ENCODE results near the gene GNAZ. TPM values are rescaled to one million over a fixed set of nuclear protein-coding genes. Genes with fewer than 3 reads are reported as not detected.

GNAZ gene
- total RNA-seq, 2 experiments from 2014 or later, result 1.1 to 1.5 TPM

DNA sequence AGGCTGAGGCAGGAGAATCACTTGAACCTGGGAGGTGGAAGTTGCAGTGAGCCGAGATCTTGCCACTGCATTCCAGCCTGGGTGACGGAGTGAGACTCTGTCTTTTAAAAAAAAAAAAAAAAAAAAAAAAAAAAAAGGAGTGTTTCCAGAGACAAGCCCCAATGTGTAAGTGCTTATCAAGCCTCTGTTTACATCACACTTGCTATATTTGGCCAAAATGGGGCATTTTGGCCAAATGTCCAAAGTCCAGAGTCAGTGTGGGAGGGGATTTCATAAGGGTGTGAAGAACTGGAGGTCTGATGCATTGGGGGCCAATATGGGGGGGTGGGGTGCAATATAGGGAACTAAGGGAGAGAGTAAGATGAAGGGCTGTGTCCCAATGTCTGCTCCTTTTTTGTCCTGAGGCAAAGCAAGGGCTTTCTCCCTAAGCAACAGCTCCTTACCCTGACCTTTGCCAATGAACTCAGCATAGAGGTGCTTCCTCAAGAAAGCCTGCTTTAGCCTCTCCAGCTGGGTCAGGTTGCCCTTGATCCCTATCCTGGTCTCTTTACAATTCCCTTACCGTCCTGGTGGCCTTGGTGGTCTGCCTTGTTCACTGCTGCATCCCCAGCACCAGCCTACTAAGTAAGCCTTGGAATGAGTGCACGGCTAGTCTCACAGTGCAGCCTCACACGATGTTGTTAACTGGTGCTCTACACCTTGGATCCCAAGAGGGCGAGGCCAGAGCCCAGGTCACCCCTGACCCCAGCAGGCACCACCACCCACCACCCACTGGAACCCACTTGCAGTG lies 95.9 kb downstream of the GNAZ start:
- Mint-ChIP-seq H3K9me3 (ENCODE audit: low read depth) (no peaks in the 10 kb centered on the region), H3K36me3 (ENCODE audit: low read depth) (no peaks in the 10 kb centered on the region), H3K4me3 (no peak overlapping the region), H3K4me1 (no peaks in the 10 kb centered on the region), H3K27ac (no peak overlapping the region), H3K27me3 (no peaks in the 10 kb centered on the region)
- CTCF ChIA-PET, result interaction anchor here (0.8 kb wide), 1 partner anchor 8 kb away, joined by 3 read pairs; no protein-coding TSS in a partner anchor
- intact Hi-C loops (cut with DNase I, micrococcal nuclease), result no loop called here
- DNase-seq (no peak), ATAC-seq (no peak)
- POLR2A ChIA-PET, result no interaction called here

- intact Hi-C loops (cut with DNase I, micrococcal nuclease), result no loop called here
- ATAC-seq, result no peak
- Mint-ChIP-seq H3K27me3 (no peaks in the 10 kb centered on the region), H3K4me3 (no peak overlapping the region), H3K36me3 (ENCODE audit: low read depth) (no peaks in the 10 kb centered on the region), H3K27ac (no peak overlapping the region), H3K4me1 (no peaks in the 10 kb centered on the region), H3K9me3 (ENCODE audit: low read depth) (no peaks in the 10 kb centered on the region)
- ChIA-PET CTCF (interaction anchor here (1.1 kb wide), 1 partner anchor 22 kb away, joined by 3 read pairs; the partner anchor contains the start of gene RAB36), POLR2A (no interaction called here)
- no peak for DNase-seq
These were observed 96.7 kb downstream of the GNAZ start for GRCh38 chr22:23166841-23167616.

GRCh38 chr22:23168391-23169042 lies 98.2 kb downstream of the GNAZ start:
- no peaks in the 10 kb centered on the region for H3K36me3 Mint-ChIP-seq (ENCODE audit: low read depth)
- DNase-seq, result no peak
- CTCF ChIA-PET, result interaction anchor here (0.7 to 1.1 kb wide), 2 partner anchors 23 to 150 kb away, joined by 3 read pairs; partner anchors contain the start of gene RAB36
- no peaks in the 10 kb centered on the region for H3K27me3 Mint-ChIP-seq
- H3K4me3 Mint-ChIP-seq, result no peak overlapping the region
- no peak for ATAC-seq
- intact Hi-C loops (cut with DNase I, micrococcal nuclease), result no loop called here
- no peaks in the 10 kb centered on the region for H3K4me1 Mint-ChIP-seq
- no peak overlapping the region for H3K27ac Mint-ChIP-seq
- no peaks in the 10 kb centered on the region for H3K9me3 Mint-ChIP-seq (ENCODE audit: low read depth)
- POLR2A ChIA-PET, result no interaction called here

- no peak for DNase-seq
- H3K9me3 Mint-ChIP-seq (ENCODE audit: low read depth), result no peaks in the 10 kb centered on the region
- peaks cover 2% of the 10 kb centered on the region for H3K4me1 Mint-ChIP-seq
- ChIA-PET POLR2A (no interaction called here), CTCF (interaction anchor here (1.0 kb wide), 1 partner anchor 117 kb away, joined by 3 read pairs; no protein-coding TSS in a partner anchor)
- intact Hi-C loops (cut with DNase I, micrococcal nuclease), result no loop called here
- H3K27me3 Mint-ChIP-seq, result no peaks in the 10 kb centered on the region
- ATAC-seq, result no peak
- H3K4me3 Mint-ChIP-seq, result no peak overlapping the region
- H3K36me3 Mint-ChIP-seq (ENCODE audit: low read depth), result no peaks in the 10 kb centered on the region
- H3K27ac Mint-ChIP-seq, result no peak overlapping the region
These were observed 98.7 kb downstream of the GNAZ start for GRCh38 chr22:23169043-23169406.

Other genes starting within 250 kb of the GNAZ start
- gene IGLL5, start 182.7 kb upstream of the GNAZ start, total RNA-seq, result not detected
- under 1 TPM; 0.30 to 0.46 TPM for gene RSPH14, start 71.5 kb downstream of the GNAZ start, total RNA-seq
- under 1 TPM; 0.35 to 0.50 TPM for gene RAB36, start 75.0 kb downstream of the GNAZ start, total RNA-seq
- 10 to 100 TPM; 45.5 to 58.0 TPM for gene BCR, start 110.0 kb downstream of the GNAZ start, total RNA-seq

Measured in activated CD4-positive, alpha-beta T cell treated with anti-CD3 and anti-CD28 coated beads for 36 hours (primary cell).